Measurements from ENCODE around the gene TGFB1.

Gene TGFB1

GRCh38 chr19:41323430-41324125 lies 30.1 kb downstream of the TGFB1 start:
- no peak overlapping the region for H3K4me3 ChIP-seq (ENCODE audit: low read depth, low read length)
- peak overlapping the region; percentile 56 for H3K9ac ChIP-seq (ENCODE audit: low read depth, low read length)
- peaks cover 29% of the 10 kb centered on the region for H3K4me1 ChIP-seq (ENCODE audit: control insufficient read depth, insufficient read depth, low read length)
- no peaks in the 10 kb centered on the region for H3K27me3 ChIP-seq (ENCODE audit: control insufficient read depth, insufficient read depth, low read length)
- peaks cover 23% of the 10 kb centered on the region for H3K36me3 ChIP-seq (ENCODE audit: control insufficient read depth, insufficient read depth, low read length)
- no peaks in the 10 kb centered on the region for H3K9me3 ChIP-seq (ENCODE audit: control insufficient read depth, insufficient read depth, low read length)

- Histone ChIP-seq H3K9me3 (ENCODE audit: control insufficient read depth, insufficient read depth, low read length) (no peaks in the 10 kb centered on the region), H3K9ac (ENCODE audit: low read depth, low read length) (peak overlapping the region; percentile 56), H3K36me3 (ENCODE audit: control insufficient read depth, insufficient read depth, low read length) (peaks cover 26% of the 10 kb centered on the region), H3K27me3 (ENCODE audit: control insufficient read depth, insufficient read depth, low read length) (no peaks in the 10 kb centered on the region), H3K4me1 (ENCODE audit: control insufficient read depth, insufficient read depth, low read length) (peaks cover 28% of the 10 kb centered on the region), H3K4me3 (ENCODE audit: low read depth, low read length) (no peak overlapping the region)
These were observed 30.7 kb downstream of the TGFB1 start for GRCh38 chr19:41323023-41323422.

- Histone ChIP-seq H3K36me3 (ENCODE audit: control insufficient read depth, insufficient read depth, low read length) (peaks cover 29% of the 10 kb centered on the region), H3K4me3 (ENCODE audit: low read depth, low read length) (no peak overlapping the region), H3K4me1 (ENCODE audit: control insufficient read depth, insufficient read depth, low read length) (peaks cover 26% of the 10 kb centered on the region), H3K9me3 (ENCODE audit: control insufficient read depth, insufficient read depth, low read length) (no peaks in the 10 kb centered on the region), H3K9ac (ENCODE audit: low read depth, low read length) (peak overlapping the region; percentile 56), H3K27me3 (ENCODE audit: control insufficient read depth, insufficient read depth, low read length) (no peaks in the 10 kb centered on the region)
These were observed 31.3 kb downstream of the TGFB1 start for GRCh38 chr19:41322451-41322850.

- Histone ChIP-seq H3K4me1 (ENCODE audit: control insufficient read depth, insufficient read depth, low read length) (peaks cover 24% of the 10 kb centered on the region), H3K4me3 (ENCODE audit: low read depth, low read length) (no peak overlapping the region), H3K9me3 (ENCODE audit: control insufficient read depth, insufficient read depth, low read length) (no peaks in the 10 kb centered on the region), H3K27me3 (ENCODE audit: control insufficient read depth, insufficient read depth, low read length) (no peaks in the 10 kb centered on the region), H3K36me3 (ENCODE audit: control insufficient read depth, insufficient read depth, low read length) (peaks cover 32% of the 10 kb centered on the region), H3K9ac (ENCODE audit: low read depth, low read length) (no peak overlapping the region)
These were observed 32.0 kb downstream of the TGFB1 start for GRCh38 chr19:41321600-41322270.

GRCh38 chr19:41321204-41321599 lies 32.5 kb downstream of the TGFB1 start:
- Histone ChIP-seq H3K9ac (ENCODE audit: low read depth, low read length) (no peak overlapping the region), H3K4me1 (ENCODE audit: control insufficient read depth, insufficient read depth, low read length) (peaks cover 22% of the 10 kb centered on the region), H3K4me3 (ENCODE audit: low read depth, low read length) (no peak overlapping the region), H3K27me3 (ENCODE audit: control insufficient read depth, insufficient read depth, low read length) (no peaks in the 10 kb centered on the region), H3K9me3 (ENCODE audit: control insufficient read depth, insufficient read depth, low read length) (no peaks in the 10 kb centered on the region), H3K36me3 (ENCODE audit: control insufficient read depth, insufficient read depth, low read length) (peaks cover 37% of the 10 kb centered on the region)

GRCh38 chr19:41320568-41320967 lies 33.2 kb downstream of the TGFB1 start:
- no peak overlapping the region for H3K4me3 ChIP-seq (ENCODE audit: low read depth, low read length)
- no peaks in the 10 kb centered on the region for H3K27me3 ChIP-seq (ENCODE audit: control insufficient read depth, insufficient read depth, low read length)
- no peaks in the 10 kb centered on the region for H3K9me3 ChIP-seq (ENCODE audit: control insufficient read depth, insufficient read depth, low read length)
- no peak overlapping the region for H3K9ac ChIP-seq (ENCODE audit: low read depth, low read length)
- peaks cover 39% of the 10 kb centered on the region for H3K36me3 ChIP-seq (ENCODE audit: control insufficient read depth, insufficient read depth, low read length)
- peaks cover 19% of the 10 kb centered on the region for H3K4me1 ChIP-seq (ENCODE audit: control insufficient read depth, insufficient read depth, low read length)

GRCh38 chr19:41320185-41320518 lies 33.6 kb downstream of the TGFB1 start:
- no peak overlapping the region for H3K4me3 ChIP-seq (ENCODE audit: low read depth, low read length)
- peak overlapping the region; percentile 4 for H3K9ac ChIP-seq (ENCODE audit: low read depth, low read length)
- H3K36me3 ChIP-seq (ENCODE audit: control insufficient read depth, insufficient read depth, low read length) = peaks cover 39% of the 10 kb centered on the region
- H3K27me3 ChIP-seq (ENCODE audit: control insufficient read depth, insufficient read depth, low read length) = no peaks in the 10 kb centered on the region
- H3K9me3 ChIP-seq (ENCODE audit: control insufficient read depth, insufficient read depth, low read length) = no peaks in the 10 kb centered on the region
- H3K4me1 ChIP-seq (ENCODE audit: control insufficient read depth, insufficient read depth, low read length) = peaks cover 19% of the 10 kb centered on the region

GRCh38 chr19:41319500-41320184 lies 34.1 kb downstream of the TGFB1 start:
- Histone ChIP-seq H3K36me3 (ENCODE audit: control insufficient read depth, insufficient read depth, low read length) (peaks cover 39% of the 10 kb centered on the region), H3K4me1 (ENCODE audit: control insufficient read depth, insufficient read depth, low read length) (peaks cover 17% of the 10 kb centered on the region), H3K9me3 (ENCODE audit: control insufficient read depth, insufficient read depth, low read length) (no peaks in the 10 kb centered on the region), H3K4me3 (ENCODE audit: low read depth, low read length) (no peak overlapping the region), H3K27me3 (ENCODE audit: control insufficient read depth, insufficient read depth, low read length) (no peaks in the 10 kb centered on the region), H3K9ac (ENCODE audit: low read depth, low read length) (peak overlapping the region; percentile 4)

GRCh38 chr19:41318696-41319499 lies 34.8 kb downstream of the TGFB1 start:
- Histone ChIP-seq H3K4me1 (ENCODE audit: control insufficient read depth, insufficient read depth, low read length) (peaks cover 10% of the 10 kb centered on the region), H3K9me3 (ENCODE audit: control insufficient read depth, insufficient read depth, low read length) (no peaks in the 10 kb centered on the region), H3K9ac (ENCODE audit: low read depth, low read length) (no peak overlapping the region), H3K4me3 (ENCODE audit: low read depth, low read length) (no peak overlapping the region), H3K27me3 (ENCODE audit: control insufficient read depth, insufficient read depth, low read length) (no peaks in the 10 kb centered on the region), H3K36me3 (ENCODE audit: control insufficient read depth, insufficient read depth, low read length) (peaks cover 39% of the 10 kb centered on the region)

GRCh38 chr19:41316306-41316920 lies 37.3 kb downstream of the TGFB1 start:
- H3K9ac ChIP-seq (ENCODE audit: low read depth, low read length) = no peak overlapping the region
- H3K4me1 ChIP-seq (ENCODE audit: control insufficient read depth, insufficient read depth, low read length) = no peaks in the 10 kb centered on the region
- no peaks in the 10 kb centered on the region for H3K9me3 ChIP-seq (ENCODE audit: control insufficient read depth, insufficient read depth, low read length)
- no peak overlapping the region for H3K4me3 ChIP-seq (ENCODE audit: low read depth, low read length)
- no peaks in the 10 kb centered on the region for H3K27me3 ChIP-seq (ENCODE audit: control insufficient read depth, insufficient read depth, low read length)
- H3K36me3 ChIP-seq (ENCODE audit: control insufficient read depth, insufficient read depth, low read length) = peaks cover 39% of the 10 kb centered on the region

- no peak overlapping the region for H3K9ac ChIP-seq (ENCODE audit: low read depth, low read length)
- no peak overlapping the region for H3K4me3 ChIP-seq (ENCODE audit: low read depth, low read length)
- peaks cover 13% of the 10 kb centered on the region for H3K36me3 ChIP-seq (ENCODE audit: control insufficient read depth, insufficient read depth, low read length)
- H3K9me3 ChIP-seq (ENCODE audit: control insufficient read depth, insufficient read depth, low read length) = no peaks in the 10 kb centered on the region
- peaks cover 10% of the 10 kb centered on the region for H3K4me1 ChIP-seq (ENCODE audit: control insufficient read depth, insufficient read depth, low read length)
- H3K27me3 ChIP-seq (ENCODE audit: control insufficient read depth, insufficient read depth, low read length) = no peaks in the 10 kb centered on the region
These were observed 42.1 kb downstream of the TGFB1 start for GRCh38 chr19:41311613-41312012.
